Epithelial cell of esophagus (primary cell): ENCODE results near the gene ADPRHL1.
"Not testable (repeated sequence)": the region's sequence is repeated elsewhere in the genome, so short reads cannot be mapped to it uniquely, and the experiment has no call there.

Source experiments
- DNase-seq: peaks from one replicate; pipeline ENCODE4 v3.0.0; 2010; ENCODE audit warnings: low read depth
- H3K4me3 ChIP-seq: 2 replicates; pipeline ENCODE4 v1.5.1; 2011; ENCODE audit warnings: mild to moderate bottlenecking, low read length, control low read depth
- TF ChIP-seq, protein P1 (sequence below): IDR thresholded peaks from 2 replicates; pipeline ENCODE4 v1.5.1; 2011; ENCODE audit warnings: low read depth, mild to moderate bottlenecking, low read length, control low read depth, inconsistent platforms; ENCODE audit not compliant: insufficient read depth; ENCODE audit errors: missing control alignments

Gene ADPRHL1

DNA sequence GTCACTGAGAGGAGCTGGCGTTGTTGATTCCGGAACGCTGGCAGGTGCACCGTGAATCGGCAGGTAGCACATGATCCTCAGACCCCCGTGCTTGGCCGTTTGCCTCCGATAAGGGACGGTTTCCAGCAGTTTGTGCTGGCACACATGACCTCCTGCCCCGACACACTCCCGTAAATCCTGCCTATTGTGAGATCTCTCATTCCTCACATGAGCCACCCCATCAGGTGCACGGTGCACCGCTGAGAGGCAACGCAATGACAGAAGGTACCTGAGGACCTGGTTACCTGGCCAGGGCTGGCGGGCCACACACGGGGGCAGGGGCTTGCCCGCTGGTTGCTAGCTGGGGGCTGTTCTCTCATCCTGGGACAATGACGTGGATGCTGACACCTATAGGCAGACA is 2.1 kb upstream of the ADPRHL1 start:
- H3K4me3 ChIP-seq: no peak overlapping the region
- TF ChIP-seq, protein P1, sequence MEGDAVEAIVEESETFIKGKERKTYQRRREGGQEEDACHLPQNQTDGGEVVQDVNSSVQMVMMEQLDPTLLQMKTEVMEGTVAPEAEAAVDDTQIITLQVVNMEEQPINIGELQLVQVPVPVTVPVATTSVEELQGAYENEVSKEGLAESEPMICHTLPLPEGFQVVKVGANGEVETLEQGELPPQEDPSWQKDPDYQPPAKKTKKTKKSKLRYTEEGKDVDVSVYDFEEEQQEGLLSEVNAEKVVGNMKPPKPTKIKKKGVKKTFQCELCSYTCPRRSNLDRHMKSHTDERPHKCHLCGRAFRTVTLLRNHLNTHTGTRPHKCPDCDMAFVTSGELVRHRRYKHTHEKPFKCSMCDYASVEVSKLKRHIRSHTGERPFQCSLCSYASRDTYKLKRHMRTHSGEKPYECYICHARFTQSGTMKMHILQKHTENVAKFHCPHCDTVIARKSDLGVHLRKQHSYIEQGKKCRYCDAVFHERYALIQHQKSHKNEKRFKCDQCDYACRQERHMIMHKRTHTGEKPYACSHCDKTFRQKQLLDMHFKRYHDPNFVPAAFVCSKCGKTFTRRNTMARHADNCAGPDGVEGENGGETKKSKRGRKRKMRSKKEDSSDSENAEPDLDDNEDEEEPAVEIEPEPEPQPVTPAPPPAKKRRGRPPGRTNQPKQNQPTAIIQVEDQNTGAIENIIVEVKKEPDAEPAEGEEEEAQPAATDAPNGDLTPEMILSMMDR: no peak
- DNase-seq: no peak

DNA sequence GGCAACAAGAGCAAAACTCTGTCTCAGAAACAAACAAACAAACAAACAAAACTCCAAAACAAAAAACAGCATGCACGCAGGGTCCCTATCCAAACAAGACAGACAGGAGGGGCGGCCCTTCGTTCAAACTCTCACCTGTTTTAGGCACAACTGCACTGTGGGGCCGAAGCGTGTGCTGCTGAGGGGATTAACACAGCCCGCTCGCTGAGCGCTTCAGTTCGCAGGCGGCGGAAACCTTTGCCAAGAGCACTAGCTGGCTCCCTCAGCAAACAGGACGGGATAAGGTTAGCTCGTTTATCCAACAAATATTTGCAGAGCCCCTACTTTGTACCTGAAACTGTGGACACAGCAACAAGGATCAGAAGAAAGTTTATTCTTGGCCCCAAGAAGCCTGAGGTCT is 1.6 kb upstream of the ADPRHL1 start:
- TF ChIP-seq, protein P1: no peak
- H3K4me3 ChIP-seq: no peak overlapping the region
- no peak for DNase-seq

DNA sequence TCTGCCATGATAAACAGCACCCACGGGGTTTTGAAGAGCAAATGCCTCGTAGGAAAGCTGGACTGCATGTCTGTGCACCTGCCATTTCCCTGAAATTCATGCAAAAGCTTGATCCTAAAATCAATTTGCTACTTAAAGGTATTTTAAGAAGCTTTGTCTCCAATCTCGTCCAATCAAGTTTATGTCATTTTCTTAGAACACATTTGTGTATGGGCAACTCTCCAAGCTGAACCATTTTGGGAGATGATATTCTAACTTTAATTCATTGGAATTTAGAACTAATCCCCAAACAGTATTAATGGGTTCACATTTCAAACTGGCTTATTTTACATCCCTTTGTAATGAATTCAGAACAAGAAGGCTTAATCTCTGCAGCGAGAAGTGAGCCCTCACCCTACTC is 822 bp downstream of the ADPRHL1 start:
- DNase-seq: no peak
- no peak overlapping the region for H3K4me3 ChIP-seq
- TF ChIP-seq, protein P1: no peak

DNA sequence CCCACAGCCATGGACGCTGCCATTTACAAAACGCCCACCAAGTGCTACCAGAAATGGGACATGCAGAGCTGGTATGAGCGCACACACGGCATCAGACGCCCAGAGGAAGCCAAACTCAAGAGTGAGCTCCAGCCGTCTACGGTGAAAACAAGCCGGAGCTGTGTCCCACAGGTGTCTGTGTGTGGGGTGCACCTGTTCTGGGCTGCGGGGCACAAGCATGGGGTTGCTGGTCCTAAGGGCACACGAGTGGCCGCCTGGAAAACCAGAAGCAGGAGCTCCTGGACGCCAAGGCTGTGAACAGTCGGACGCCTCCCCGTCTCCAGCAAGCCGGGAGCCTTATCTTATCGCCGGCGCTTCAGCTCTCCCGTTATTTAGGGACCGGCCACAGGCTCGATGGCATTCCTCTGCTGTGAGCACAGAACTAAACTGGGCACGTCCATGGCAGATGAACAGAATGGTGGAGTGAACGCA is 1.3 kb downstream of the ADPRHL1 start:
- TF ChIP-seq, protein P1: no peak
- no peak overlapping the region for H3K4me3 ChIP-seq
- DNase-seq: no peak

DNA sequence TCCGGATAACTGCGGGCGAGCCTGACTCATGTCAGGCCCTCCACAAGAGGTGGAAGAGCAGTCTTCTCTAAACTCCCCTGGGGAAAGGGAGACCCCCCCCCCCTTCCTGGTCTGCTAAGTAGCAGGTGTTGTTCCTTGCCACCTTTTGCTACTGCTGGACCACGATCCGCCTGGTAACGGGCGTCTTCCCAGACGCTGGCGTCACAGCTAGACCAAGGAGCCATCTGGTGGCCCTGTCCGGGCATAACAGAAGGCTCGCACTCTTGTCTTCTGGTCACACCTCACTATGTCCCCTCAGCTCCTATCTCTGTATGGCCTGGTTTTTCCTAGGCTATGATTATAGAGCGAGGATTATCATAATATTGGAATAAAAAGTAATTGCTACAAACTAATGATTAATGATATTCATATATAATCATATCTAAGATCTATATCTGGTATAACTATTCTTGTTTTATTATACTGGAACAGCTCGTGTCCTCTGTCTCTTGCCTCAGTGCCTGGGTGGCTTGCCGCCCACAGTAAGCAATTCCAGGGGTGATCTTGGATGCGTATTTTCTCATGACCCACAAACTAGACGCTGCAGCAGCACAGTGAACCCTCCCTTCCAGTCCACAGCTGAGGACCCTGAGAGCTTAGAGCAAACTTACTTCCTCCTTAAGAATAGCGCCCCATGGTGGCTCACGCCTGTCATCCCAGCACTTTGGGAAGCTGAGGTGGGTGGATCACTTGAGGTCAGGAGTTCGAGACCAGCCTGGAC is 2.2 kb downstream of the ADPRHL1 start:
- not testable (repeated sequence) for H3K4me3 ChIP-seq, DNase-seq
- TF ChIP-seq, protein P1: peak; percentile 26

DNA sequence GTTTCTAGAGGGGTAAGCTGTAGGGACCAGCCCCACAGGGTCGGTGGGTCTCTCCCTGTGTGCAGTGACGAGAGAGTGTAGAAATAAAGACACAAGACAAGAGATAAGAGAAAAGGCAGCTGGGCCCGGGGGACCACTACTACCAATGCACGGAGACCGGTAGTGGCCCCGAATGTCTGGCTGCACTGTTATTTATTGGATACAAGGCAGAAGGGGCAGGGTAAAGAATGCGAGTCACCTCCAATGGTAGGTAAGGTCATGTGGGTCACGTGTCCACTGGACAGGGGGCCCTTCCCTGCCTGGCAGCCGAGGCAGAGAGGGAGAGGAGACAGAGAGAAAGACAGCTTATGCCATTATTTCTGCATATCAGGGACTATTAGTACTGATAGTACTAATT is 2.9 kb downstream of the ADPRHL1 start:
- not testable (repeated sequence) for DNase-seq, H3K4me3 ChIP-seq

DNA sequence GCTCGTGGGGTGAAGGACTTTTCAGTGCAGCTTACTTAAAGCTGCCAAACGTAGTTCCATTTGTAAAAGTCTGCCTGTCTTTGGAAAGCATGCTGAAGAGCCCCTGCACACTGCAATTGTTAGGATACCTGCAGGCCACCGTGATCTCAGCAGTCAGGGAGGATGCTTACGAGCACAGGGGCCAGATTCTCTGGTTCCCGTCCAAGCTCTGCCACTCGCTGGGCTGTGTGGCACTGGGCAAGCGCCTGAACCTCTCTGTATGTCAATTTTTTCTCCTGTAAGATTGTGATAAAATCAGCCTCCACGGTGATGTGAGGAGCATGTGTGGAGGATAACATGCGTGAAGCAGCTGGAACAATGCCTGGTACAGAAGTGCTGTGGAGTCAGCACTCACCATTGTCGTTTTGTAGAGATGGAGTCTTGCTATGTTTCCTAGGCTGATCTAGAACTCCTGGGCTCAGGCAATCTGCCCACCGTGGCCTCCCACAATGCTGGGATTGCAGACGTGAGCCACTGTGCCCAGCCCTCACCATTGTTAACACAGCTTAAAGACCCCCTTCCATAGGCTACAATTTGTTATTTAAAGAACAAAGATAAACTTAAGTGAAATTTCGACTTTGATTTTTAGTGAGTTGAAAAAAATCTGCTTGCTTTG is 3.5 kb downstream of the ADPRHL1 start:
- no peak for DNase-seq
- H3K4me3 ChIP-seq: peak overlapping the region; percentile 31
- TF ChIP-seq, protein P1: no peak
